ENCODE data around the gene MMS19.

- TF ChIP-seq CTCF (IDR thresholded peaks at IDR 0.05; ENCODE audit: low read depth, low read length, poor library complexity, severe bottlenecking), result no peak
- TF ChIP-seq EZH2phosphoT487 (IDR thresholded peaks at IDR 0.05; ENCODE audit: borderline replicate concordance, low read length), result no peak
These were observed 38.3 kb downstream of the MMS19 start for GRCh38 chr10:97459933-97460332.
